B cell (primary cell): ENCODE data around the gene CRACR2A.

ENCODE experiments used
- EZH2 ChIP-seq: IDR thresholded peaks from 2 replicates; pipeline ENCODE4 v1.6.1; 2012; ENCODE audit warnings: borderline replicate concordance, low read depth, mild to moderate bottlenecking, moderate library complexity, low read length; ENCODE audit not compliant: insufficient read depth, poor library complexity, severe bottlenecking
- TF ChIP-seq, protein P1 (sequence below): fragments of 200-600 bp; IDR thresholded peaks from one replicate; pipeline ENCODE4 v1.8.0; 2022; ENCODE audit warnings: antibody characterized with exemption, mild to moderate bottlenecking

DNA sequence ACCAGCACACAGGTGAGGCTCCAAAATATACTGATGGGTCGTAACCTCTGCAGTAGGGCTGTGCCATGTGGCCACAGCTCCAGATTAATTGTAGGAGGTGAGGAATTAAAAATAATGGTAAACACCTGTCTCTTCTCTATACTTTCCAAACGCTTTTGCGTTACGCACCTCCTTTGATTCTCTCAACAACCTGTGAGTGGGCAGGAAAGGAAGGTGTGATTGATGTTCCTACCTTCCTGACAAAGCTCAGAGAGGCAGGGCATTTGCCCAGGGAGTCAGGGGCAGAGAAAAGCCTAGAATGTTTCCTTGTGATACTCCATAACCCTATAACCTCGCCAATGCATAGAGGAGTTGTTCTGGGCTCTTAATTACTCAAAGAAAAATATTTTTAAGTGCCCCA is 137.0 kb downstream of the CRACR2A start:
- TF ChIP-seq, protein P1, sequence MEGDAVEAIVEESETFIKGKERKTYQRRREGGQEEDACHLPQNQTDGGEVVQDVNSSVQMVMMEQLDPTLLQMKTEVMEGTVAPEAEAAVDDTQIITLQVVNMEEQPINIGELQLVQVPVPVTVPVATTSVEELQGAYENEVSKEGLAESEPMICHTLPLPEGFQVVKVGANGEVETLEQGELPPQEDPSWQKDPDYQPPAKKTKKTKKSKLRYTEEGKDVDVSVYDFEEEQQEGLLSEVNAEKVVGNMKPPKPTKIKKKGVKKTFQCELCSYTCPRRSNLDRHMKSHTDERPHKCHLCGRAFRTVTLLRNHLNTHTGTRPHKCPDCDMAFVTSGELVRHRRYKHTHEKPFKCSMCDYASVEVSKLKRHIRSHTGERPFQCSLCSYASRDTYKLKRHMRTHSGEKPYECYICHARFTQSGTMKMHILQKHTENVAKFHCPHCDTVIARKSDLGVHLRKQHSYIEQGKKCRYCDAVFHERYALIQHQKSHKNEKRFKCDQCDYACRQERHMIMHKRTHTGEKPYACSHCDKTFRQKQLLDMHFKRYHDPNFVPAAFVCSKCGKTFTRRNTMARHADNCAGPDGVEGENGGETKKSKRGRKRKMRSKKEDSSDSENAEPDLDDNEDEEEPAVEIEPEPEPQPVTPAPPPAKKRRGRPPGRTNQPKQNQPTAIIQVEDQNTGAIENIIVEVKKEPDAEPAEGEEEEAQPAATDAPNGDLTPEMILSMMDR = no peak
- no peak for TF ChIP-seq EZH2
